Duodenal mucosa (tissue), 2 donors: ENCODE results near the gene PPP1CA.
A peak's percentile ranks its signal among the peaks of the same experiment; 100 is the strongest.

Source experiments
- H3K27ac ChIP-seq: one replicate; pipeline ENCODE4 v1.7.0; 2013; ENCODE audit warnings: low read depth, low read length
- H3K27me3 ChIP-seq, 2 donors: one replicate each; pipeline ENCODE4 v1.7.0; 2013; ENCODE audit warnings: low read length in 2 of 2, control low read depth in 1 of 2; ENCODE audit not compliant: insufficient read depth in 2 of 2, control insufficient read depth in 1 of 2
- H3K36me3 ChIP-seq, 2 donors: one replicate each; pipeline ENCODE4 v1.7.0; 2013; ENCODE audit warnings: low read length in 2 of 2, control low read depth in 1 of 2; ENCODE audit not compliant: insufficient read depth in 2 of 2, control insufficient read depth in 1 of 2
- H3K4me1 ChIP-seq, 2 donors: one replicate each; pipeline ENCODE4 v1.7.0; 2013; ENCODE audit warnings: low read length in 2 of 2, control low read depth in 1 of 2; ENCODE audit not compliant: insufficient read depth in 2 of 2, control insufficient read depth in 1 of 2
- H3K4me3 ChIP-seq, 2 donors: one replicate each; pipeline ENCODE4 v1.7.0; 2013; ENCODE audit warnings: low read length in 2 of 2, low read depth in 1 of 2
- H3K9ac ChIP-seq, 2 donors: one replicate each; pipeline ENCODE4 v1.7.0; 2013; ENCODE audit warnings: low read length in 2 of 2, low read depth in 1 of 2
- H3K9me3 ChIP-seq, 2 donors: one replicate each; pipeline ENCODE4 v1.7.0; 2013; ENCODE audit warnings: low read length in 2 of 2, control low read depth in 1 of 2; ENCODE audit not compliant: control insufficient read depth in 1 of 2

Gene PPP1CA

DNA sequence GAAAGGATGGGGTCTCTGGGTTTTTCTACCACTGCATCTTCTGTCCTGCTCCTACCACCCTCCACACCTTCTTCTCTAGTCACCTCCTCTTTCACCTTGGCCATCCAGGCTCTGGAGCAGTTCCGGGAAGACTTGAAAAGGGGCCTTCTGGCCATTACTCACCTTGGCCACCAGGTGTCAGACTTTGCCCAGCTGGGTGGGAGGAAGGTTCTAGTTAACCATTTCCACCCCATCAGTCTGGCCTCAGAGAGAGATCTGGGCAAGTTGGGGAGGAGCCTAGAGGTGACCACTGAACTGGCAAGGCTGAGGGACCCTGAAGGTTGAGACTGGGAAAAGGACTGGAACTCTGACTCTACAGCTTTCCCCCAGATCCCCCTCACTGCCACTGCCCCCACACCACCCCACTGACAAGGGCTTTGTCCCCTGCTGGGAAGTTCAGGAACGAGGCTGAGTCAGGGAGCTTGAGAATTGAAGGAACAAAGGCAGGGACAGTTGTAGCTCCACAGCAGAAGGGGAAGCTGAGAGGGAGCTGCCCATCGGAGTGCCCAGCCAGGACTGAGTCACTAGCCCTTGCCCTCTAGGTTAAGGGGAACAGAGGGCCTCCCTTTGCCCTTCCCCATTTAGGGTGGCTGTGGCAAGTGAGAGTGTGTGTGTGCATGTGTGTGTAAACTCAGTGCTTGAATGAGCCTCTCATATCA, 44.6 kb downstream of the PPP1CA start:
- H3K27ac ChIP-seq = peak overlapping the region; percentile 99
- H3K9ac ChIP-seq = peak overlapping the region; percentile 21 to 96
- H3K36me3 ChIP-seq = no peaks in the 10 kb centered on the region
- H3K9me3 ChIP-seq = no peaks in the 10 kb centered on the region
- peaks cover 42 to 43% of the 10 kb centered on the region in 2 donors for H3K4me1 ChIP-seq
- H3K4me3 ChIP-seq = peak overlapping the region; percentile 5 to 57
- no peaks in the 10 kb centered on the region for H3K27me3 ChIP-seq

DNA sequence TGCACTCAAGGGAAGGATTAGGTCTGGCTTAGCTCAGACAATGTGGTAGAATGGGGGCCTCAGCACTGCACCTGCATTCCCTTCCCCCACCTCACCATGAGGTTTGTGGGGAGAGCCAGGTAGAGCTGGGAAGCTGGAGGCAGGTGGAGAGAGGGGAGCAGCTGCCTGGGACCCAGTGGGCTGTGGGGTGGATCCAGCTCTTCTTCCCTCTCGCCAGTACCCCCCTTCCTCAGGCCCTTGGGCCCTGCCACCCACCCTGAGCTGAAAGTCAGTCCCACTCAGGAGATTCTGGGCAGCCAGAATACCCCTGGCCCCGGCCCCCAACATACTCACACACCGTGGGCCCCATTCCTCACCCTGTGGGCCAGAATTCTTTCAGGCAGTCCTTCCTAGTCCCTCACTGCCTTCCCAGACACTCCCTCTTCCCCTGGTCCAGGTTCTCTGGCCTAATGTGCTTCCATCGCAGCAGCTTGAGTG, 45.2 kb downstream of the PPP1CA start:
- Histone ChIP-seq H3K36me3 (no peaks in the 10 kb centered on the region), H3K4me1 (peaks cover 46 to 49% of the 10 kb centered on the region in 2 donors), H3K27me3 (no peaks in the 10 kb centered on the region), H3K9me3 (no peaks in the 10 kb centered on the region), H3K27ac (peak overlapping the region; percentile 99), H3K9ac (peak overlapping the region; percentile 21 to 96), H3K4me3 (peak overlapping the region; percentile 5 to 57)

DNA sequence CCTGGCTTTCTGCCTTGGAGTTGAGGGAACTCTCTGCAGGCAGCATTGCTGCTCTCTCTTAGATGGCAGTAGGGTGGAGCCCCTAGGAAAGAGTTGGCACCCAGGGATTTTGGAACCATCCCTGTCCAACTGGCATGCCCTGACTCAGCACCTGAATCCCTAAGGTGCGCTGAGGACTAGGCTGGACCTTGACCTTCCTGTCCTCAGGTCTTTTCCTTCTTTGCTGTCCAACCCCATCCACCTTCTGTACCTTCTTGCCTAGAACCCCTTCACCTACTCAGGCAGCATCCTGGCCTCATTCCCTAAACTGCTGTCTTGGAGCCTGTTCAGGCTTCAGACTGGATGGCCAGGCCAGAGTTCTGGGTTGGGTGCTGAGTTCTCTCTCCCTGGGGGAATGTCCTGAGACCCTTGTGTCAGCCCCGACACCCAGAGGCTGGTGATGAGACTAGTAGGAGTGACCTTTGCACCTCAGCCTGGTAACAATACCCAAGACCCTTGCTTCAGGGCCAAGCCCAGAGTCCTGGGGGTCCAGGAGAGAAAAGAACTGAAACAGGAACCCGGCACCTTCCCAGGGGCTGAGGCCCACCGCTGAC, 45.8 kb downstream of the PPP1CA start:
- peaks cover 51 to 54% of the 10 kb centered on the region in 2 donors for H3K4me1 ChIP-seq
- H3K36me3 ChIP-seq = no peaks in the 10 kb centered on the region
- H3K27ac ChIP-seq = peak overlapping the region; percentile 99
- no peaks in the 10 kb centered on the region for H3K9me3 ChIP-seq
- H3K27me3 ChIP-seq = no peaks in the 10 kb centered on the region
- H3K9ac ChIP-seq = peak overlapping the region; percentile 89 to 96
- H3K4me3 ChIP-seq = peak overlapping the region in 1 of 2 donors; percentile 57

DNA sequence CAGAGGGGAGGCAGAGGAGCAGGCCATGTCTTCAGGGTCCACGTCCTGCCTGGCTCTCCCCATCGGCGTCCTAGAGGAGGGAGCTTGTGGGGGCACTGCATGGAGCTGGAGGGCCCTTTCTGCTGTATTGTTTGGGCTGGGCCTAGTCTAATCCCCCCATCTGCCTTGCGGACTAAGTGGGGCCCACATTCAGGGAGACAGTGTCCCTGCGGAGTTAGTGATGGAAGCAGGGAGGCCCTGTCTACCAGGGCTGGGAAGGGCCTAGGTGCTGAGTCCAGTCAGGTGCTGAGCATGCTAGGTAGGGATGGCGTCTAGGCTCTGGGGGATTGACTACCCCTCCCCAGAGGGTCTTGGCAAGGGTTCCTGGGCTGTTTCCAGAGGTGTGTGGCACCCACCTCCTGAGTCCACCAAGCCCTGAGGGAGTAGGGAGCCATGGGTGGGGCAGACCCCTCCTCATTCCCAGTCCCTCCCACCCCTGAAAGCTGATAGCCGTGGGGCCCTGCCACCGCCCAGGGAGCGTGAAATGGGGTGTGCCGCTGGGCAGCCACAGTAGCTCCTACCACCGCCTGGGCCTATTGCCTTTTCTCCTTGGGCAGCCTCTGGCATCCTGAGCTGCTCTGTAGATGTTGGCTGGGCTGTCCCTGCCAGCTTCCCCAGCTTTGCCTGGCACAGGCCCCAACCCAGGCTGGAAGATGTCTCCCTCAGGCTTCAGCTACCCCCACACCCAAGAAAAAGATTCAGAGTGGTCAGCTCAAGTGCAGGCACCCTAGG, 46.5 kb downstream of the PPP1CA start:
- H3K4me3 ChIP-seq = peak overlapping the region; percentile 41 to 53
- peak overlapping the region; percentile 99 for H3K27ac ChIP-seq
- no peaks in the 10 kb centered on the region for H3K9me3 ChIP-seq
- peak overlapping the region; percentile 89 to 96 for H3K9ac ChIP-seq
- H3K27me3 ChIP-seq = no peaks in the 10 kb centered on the region
- peaks cover 52 to 56% of the 10 kb centered on the region in 2 donors for H3K4me1 ChIP-seq
- H3K36me3 ChIP-seq = no peaks in the 10 kb centered on the region

DNA sequence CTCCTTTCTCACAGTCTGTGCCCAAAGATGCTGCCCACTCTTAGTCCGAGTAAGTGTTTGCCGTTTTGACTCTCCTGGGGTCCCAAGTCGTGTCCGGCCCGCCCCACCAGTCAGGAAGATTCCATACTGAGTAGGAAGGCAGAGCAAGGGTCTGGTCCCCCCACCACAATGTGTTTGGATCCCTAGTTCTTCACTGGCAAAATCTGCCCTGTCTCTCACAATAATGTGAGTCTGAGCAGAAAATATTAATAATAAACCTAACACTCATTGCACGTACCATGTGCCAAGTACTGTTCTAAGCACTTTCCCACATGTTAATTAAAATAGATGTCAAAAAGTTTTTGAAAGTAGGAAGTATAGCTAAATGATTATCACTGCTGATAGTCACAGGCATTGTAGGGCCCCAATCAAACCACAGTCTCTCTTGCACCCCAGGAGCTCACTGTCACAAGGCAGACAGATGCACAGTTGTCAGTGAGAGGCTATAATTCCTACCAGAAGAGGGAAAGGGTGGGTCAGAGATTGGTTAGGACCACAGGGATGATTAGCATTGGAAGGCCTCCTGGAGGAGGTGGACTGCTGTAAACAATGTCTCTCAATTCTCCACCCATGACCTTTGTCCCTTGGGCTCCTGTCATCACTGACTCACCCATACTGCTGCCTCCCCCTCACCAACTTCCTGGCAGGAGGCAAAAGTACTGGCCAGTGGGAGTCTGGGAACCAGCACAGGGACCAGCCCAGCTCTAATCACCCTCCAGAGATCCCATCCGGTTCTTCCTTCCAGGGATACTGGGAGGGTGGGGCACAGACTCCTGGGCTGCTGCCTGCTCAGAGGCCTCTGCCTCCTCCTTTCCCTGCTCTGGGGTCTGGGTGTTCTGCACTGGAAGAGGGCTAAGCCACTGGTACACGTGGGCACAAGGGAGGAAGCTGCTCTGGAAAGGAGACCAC, 47.3 kb downstream of the PPP1CA start:
- no peaks in the 10 kb centered on the region for H3K36me3 ChIP-seq
- peaks cover 52 to 57% of the 10 kb centered on the region in 2 donors for H3K4me1 ChIP-seq
- H3K9me3 ChIP-seq = no peaks in the 10 kb centered on the region
- no peaks in the 10 kb centered on the region for H3K27me3 ChIP-seq
- peak overlapping the region; percentile 89 to 96 for H3K9ac ChIP-seq
- peak overlapping the region; percentile 99 for H3K27ac ChIP-seq
- peak overlapping the region; percentile 76 to 82 for H3K4me3 ChIP-seq

DNA sequence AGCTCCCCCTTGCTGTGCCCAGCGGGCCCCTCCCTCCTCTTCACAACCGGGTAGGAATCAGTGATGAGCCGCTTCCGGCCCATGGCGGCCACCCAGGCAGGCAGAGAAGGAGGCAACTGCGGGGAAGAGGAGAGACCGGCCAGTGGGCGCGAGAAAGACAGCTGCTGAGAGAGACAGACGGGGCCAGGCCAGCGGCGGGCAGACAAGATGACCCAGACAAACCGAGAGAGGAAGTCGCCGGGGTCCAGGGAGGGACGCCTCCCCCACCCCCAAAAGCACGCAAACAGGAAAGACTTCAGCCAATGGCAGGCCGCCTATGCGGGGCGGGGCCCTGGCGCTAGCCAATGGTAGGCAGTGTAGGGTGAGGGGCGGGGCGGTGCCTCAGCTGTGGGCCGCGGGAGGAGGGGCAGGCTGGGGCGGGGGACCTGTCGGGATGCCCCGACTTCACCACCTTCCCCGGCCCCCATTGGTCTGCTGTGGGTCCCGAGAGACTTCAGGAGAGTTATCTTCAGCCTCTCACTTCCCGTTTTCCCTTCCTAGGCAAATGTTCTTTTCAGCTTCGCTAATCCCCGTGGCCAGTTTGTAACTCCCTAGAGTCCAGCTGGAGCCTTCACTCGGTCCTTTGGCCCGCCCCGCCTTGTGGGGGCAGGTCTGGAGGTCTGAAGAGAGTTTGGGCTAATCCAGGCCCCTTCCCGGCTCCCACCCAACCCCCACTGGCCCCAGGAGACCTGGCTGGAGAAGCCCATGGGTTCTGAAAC, 48.2 kb downstream of the PPP1CA start, which contains the start of gene POLD4:
Gene POLD4 (minus strand): TSS at position 230 of the 758 bp plus-strand sequence. CDS start 147 bp downstream, at position 83.
- Histone ChIP-seq H3K4me3 (peak within 1 kb of the TSS; percentile 76 to 82), H3K9ac (peak within 1 kb of the TSS; percentile 90 to 96), H3K27me3 (no peaks in the 10 kb centered on the region), H3K4me1 (peaks cover 54 to 66% of the 10 kb centered on the region in 2 donors), H3K36me3 (no peaks in the 10 kb centered on the region), H3K27ac (peak within 1 kb of the TSS; percentile 99), H3K9me3 (no peaks in the 10 kb centered on the region)

DNA sequence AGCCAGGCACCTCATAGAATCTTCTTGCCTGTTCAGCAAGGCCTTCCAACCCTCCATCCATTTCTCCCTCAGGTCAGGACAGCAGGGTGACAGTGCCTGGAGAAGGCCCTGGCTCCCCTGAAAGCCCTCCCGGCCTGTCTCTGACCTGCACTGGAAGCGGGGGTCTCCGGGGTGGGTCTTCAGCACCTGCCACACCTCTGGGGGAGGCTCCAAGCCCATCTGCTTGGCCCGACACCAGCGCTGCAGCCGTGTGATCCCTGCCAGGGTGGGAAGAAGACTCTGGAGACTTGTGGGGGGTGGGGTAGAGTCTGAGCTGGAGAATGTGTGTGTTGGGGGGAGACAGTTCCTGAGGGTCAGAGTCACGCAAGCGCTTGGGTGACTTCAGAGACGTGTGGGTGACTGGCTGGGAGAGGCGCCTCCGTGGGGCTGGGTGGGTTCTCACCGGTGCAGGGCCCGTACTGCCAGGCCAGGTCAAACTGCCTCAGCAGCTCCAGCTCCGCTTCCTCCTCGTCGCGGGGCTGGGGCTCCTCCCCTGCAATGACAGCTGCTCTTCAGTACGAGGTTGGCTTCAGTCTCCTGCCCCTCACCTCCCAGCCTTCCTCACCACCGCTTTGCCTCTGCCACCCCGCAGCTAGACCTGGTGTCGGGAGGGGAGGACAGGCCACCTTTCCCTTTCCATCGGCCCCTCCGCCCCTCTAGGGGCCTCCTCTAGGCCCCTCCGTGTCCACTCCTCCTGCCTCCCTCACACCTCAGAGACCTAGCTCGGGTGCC, 48.9 kb downstream of the PPP1CA start:
- Histone ChIP-seq H3K9me3 (no peaks in the 10 kb centered on the region), H3K27ac (peak overlapping the region; percentile 99), H3K36me3 (no peaks in the 10 kb centered on the region), H3K4me1 (peaks cover 61 to 74% of the 10 kb centered on the region in 2 donors), H3K9ac (peak overlapping the region; percentile 90 to 96), H3K4me3 (peak overlapping the region; percentile 76 to 82), H3K27me3 (no peaks in the 10 kb centered on the region)

DNA sequence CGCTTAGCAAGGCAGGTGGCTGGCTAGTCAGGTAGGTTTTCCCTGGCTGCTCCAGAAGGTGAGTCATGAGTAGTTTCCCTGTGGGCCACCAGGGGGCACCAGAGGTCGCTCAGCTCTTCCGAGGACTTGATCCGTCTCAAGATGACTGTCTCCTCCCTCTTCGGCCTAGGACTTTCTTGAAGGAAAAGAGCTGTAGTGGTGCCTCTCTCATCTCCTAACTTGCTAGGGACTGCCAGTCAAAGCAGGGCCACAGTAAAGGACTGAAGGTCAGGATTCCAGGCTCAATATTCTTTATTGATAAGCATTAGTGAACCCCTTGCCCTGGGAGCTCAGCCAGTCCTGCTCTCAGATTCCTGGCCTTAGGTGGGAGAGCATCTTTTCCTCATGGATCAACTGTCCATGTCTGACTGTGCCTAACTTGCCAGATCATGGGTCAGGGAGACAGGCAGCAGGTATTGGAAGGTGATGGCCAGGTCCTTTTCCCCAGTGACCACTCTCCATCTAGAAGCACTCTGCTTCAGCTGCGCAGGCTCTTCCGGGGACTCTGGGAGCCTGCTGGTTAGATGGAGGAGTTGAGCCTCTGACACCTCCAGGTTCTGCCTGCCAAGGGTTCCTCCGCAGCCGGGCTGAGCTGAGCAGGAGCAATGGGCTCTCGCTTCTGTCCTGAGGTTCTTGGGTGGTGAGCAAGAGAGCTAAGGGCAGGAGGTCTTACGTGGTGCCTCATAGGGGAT, 50.2 kb downstream of the PPP1CA start:
- no peaks in the 10 kb centered on the region for H3K36me3 ChIP-seq
- H3K9me3 ChIP-seq = no peaks in the 10 kb centered on the region
- H3K27ac ChIP-seq = peak overlapping the region; percentile 4
- H3K9ac ChIP-seq = peak overlapping the region; percentile 28 to 39
- H3K4me3 ChIP-seq = peak overlapping the region in 1 of 2 donors; percentile 36
- peaks cover 52 to 67% of the 10 kb centered on the region in 2 donors for H3K4me1 ChIP-seq
- no peaks in the 10 kb centered on the region for H3K27me3 ChIP-seq
